Activated CD4-positive, alpha-beta T cell treated with anti-CD3 and anti-CD28 coated beads, Interleukin-10, Interleukin-2, amounts not matched to agents 100 ng/mL and 50 ng/mL, durations not matched to agents 16 hours and 8 hours (primary cell): Measurements from ENCODE around the gene VRK2.
A peak's percentile ranks its signal among the peaks of the same experiment; 100 is the strongest.

Source experiments
- DNase-seq: peaks from one replicate; pipeline ENCODE4 v3.0.0-alpha.2; 2020

The VRK2 gene

DNA sequence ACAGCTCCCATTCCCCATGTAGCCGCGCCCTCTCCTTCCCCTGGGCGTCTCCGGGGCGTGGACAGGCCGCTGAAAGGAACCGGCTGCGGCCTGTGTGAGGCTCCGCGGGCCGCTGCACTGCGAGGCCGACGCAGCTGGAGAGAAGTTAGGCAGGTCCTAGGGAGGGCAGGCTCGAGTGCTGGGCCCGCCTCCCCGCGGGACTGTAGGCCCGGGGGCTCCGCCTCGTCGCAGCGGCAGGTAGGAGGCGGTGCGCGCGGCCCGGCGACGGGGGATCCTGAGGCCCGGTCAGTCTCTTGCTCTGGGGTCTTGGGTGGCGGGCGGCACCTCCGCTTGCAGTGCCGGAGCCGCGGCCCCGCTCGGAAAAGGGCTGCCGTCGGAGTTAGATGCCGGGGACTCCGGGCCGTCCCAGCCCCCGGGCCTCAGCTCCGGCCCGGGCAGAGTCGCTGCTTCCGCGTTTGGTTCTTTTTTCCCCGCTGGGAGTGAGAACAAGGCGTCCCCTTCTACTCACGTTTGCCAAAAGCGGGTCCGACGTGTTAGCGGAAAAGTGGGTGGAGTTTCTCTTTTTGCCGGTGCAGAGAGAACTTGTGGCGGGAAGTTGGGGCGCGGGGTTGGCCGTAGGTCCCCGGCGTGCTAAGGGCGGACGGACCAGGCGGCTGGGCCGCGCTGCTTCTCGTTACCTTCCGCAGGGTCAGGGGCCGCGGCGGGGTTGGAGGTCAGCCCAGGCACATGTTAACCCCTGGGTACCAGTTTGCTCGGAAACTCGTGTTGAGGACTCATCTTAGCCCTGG, at the start of gene VRK2:
TSS of gene VRK2 (plus strand) at position 222 of the 788 bp plus-strand sequence. CDS start 2,026 bp downstream, outside the sequence.
- DNase-seq = peak; percentile 93

DNA sequence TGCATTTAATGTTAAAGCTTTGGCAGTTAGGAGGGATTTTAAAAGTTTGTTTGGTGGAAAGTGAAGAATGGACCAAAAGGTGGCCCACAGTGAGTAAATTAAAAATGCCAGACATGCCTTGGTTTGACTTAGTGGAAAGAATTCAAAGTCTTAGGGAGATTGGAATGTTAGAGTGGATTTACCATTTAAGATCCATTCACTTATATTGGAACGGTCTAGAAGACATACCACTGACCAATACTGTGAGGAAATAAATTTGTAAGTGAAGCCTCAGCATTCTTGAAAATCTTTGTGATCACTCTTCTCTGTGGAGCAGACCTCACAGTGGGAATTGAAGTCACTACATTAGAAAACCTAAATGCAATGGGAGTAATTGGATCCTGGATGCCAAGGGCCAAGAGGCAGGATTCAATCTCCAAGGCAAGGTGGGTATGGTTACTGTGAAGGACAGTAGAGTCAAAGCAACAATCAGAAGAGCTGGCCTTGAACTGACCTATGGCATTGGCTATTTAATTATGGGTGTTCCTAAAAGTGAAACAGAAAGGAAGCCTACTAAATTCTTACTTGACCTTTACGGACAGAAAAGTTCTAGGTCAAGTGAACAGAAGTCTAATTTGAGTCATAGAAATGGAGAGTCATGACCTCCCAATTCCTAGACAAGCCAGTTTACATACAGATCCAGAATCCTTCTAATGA, 40.2 kb upstream of the VRK2 start:
- DNase-seq = no peak

DNA sequence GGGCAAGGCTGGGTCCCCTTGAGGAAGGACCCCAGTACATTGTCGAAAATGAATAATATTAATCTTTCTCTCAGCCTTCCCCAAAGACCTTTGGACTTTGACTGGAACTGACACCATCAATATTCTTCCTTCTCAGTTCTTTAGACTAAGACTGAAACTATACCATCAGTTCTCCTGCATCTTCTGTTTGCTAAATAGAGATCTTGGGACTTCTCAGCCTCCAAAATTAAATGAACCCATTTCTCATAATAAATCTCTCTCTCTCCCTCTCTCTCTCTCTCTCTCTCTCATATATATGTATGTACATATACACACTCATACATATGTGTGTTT, 39.7 kb upstream of the VRK2 start:
- no peak for DNase-seq

DNA sequence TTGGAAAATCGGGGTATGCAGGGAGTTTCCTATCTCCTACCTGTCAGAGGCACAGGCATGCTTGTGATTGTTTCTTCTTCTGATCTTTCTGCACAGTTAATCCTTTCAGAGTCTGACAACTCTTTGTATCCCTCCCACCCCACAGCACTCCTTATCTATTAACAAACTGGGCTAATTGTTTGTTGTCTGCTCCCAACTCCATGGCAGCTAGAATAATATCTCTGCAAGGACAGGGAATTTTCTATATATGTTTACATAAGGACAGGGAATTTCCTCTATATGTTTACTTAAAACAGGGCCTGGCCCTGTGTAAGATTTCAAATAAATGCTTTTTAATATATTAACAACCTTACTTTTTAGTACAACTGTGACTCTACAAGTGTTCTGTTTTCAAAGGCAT, 36.0 kb upstream of the VRK2 start:
- no peak for DNase-seq

DNA sequence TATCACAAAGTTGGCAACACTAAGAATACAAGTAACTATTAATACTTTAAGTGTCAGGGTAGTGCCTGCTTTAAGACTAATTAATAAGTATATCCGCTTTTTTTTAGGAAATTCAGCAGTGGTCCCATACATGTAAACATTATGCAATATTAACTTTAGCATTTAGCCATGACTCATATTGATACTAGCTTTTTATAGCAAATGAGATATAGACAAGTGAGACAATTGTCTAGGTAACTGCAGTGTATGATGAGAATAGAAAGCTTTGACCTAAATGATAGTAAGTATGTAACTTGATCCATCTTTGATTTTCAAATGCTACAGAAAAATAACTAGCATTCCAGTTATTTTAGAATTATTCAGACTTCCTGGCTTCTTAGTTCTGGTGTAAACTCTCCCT, 27.4 kb upstream of the VRK2 start:
- DNase-seq = no peak

DNA sequence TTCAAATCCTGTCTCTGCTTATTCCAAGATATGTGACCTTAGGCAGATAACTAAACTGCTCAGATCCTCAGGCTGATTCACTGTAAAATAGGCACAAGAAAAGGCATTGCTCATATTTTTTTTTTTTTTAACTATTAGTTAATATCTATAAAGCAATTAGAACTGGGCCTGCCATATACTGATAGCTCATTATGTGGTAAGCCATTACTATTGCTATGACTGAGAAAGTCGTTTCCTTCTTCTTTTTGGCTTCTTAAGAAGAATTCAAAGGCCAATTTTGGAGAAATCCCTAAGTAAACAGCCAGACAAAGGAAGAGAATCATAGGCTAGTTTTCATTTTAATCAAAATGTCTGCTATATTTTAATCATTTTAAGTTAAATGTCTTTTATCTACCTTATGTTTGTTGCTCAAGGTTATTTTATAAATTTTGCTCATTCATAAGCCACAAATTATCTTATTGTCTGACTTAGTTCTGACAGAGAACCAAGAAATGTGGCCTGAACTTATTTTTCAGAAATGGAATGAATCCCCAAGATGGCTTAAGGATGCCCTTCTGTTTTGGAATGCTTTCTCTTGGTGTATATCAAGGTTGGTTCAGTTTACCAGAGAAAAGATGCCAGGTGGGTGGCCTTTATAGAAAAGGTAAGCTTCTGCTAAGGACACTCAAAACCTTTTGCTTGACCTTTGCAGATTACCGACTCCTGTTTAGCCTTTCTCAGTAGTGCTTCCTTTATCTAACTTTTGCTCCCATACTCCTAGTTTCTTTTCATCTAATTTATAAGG, 21.3 kb upstream of the VRK2 start:
- no peak for DNase-seq

DNA sequence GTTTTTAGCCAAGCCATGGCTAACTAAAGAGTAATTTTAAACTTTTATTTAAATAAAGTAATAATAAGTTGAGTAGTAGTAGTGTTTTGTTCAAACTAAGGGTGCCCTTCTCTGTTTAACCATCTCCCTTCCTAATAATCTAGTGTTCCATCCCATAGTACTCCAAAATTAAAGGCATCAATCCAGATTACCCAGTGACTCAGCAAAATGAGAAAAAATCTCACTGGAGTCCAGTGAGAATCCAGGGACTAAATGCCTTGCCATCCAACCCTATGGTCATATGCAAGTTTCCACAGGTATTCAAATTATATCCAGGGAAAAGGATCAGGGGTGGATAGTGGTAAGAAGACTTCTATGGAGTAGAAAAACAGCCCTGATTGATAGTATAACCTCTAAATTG, 19.6 kb upstream of the VRK2 start:
- no peak for DNase-seq

DNA sequence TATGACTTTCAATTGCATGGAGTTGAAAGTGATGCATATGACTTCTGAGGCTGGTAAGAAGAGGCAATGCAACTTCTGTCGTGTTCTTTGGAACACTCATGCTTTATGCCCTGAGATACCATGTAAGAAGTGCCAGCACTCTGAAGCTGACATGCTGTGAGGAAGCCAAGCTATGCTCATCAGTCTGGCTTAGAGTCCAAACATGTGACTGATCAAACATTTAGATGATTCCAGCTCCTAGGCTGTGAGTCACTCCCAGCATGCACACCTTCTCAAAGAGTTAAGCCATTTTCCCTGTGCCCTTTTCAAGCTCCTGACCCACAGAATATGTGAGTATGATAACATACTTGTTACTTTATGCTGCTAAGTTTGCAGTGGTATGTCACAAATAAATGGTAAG, 15.8 kb upstream of the VRK2 start:
- no peak for DNase-seq

DNA sequence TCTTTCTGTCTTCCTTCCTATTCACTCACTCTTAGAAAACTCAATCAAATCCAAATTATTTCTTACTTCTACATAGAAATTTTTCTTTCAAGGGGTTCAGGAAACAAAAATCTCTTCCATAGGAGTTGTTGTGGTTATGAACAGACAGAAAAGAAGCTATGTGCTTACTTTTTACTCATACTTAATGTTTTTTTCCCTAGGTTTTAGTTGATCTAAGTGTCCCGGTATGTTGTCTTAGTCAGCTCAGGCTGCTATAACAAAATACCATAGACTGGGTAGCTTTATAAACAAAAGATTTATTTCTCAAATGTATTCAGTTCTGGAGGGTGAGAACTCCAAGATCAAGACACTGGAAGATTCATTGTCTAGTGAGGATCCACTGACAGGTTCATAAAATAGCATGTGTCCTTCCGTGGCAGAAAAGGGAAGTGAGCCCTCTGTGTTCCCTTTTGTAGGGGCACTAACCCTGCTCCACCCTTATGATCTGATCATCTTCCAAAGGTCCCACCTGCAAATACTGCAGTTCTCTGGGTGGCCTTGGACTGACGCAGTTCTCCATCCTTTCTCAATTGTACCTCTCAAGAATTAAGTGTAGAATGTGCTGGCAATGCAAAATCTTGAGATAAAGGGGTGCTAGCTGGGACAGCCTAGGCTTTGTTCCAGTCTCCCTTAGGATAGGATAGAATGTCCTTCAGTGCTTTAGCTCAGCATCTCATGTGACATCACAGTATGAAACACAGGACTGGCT, 14.4 kb upstream of the VRK2 start:
- DNase-seq = no peak

DNA sequence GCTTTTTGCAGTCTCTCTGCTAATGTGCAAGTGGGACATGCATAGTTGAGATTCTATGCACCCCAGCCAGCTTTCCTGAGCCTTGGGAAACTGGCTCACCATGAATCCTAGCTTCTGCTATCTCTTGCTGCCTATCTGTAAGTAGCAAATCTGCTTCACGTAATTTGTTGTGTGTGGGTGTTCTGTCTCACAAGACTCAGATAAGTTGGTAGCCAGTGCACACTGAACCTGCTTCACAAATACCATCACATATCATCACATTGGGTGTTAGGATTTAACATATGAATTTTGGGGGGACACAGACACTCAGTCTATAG, 13.9 kb upstream of the VRK2 start:
- DNase-seq = no peak

DNA sequence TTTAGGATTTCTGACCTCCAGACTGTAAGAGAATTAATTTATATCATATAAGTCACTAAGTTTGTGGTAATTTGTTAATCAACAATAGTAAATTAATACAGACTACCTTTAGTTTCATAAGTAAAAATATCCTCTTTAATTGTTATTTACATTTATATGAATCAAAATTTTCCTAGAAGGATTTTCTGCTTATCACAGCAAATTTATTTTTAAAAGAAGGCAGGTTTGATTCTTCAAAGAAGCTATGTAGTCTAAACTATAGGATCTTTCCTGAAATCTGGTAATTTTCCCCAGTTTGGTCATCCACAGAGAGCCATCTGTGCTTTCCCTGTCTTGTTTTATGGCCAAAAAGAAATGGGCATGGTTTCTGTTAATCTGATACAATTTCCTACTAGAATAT, 13.1 kb upstream of the VRK2 start:
- DNase-seq = no peak

DNA sequence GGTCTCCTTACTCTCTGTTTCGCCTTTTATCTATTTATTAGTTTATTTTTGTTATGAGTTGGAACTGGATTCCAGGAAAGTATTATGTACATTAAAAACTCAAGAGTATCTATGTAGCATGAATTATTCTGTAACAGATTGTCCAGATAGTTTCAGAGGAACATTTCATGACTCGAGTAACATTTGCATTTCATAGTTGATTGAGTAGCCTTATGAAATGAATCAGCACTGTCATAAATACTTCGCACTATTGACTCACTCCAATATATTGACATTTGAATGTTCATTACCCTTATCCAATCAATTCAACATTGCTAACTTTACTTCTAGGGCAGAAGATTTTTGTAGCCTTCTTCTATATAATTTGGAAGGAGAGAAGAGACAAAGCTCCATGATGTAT, 11.3 kb upstream of the VRK2 start:
- peak; percentile 13 for DNase-seq

DNA sequence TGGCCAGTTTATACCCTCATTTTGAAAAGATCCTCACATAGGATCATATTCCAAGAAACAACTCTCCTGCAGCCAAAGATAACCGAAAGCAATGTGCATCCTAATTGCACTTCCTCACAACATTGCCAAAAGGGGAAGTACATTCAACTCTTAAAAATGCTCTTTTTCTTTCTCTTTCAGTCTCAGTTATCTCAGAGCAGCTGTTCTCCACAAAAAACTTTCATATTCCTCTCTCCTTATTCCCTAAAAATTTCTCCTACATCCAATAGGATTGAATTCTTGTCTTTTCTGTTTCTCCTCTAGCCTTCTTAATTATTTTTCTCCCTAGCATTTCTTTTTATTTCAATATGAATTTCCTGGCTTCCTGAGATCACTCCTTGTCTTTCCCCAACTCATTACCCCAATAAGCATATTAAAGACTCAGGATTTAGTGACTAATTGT, 7.4 kb upstream of the VRK2 start:
- no peak for DNase-seq

DNA sequence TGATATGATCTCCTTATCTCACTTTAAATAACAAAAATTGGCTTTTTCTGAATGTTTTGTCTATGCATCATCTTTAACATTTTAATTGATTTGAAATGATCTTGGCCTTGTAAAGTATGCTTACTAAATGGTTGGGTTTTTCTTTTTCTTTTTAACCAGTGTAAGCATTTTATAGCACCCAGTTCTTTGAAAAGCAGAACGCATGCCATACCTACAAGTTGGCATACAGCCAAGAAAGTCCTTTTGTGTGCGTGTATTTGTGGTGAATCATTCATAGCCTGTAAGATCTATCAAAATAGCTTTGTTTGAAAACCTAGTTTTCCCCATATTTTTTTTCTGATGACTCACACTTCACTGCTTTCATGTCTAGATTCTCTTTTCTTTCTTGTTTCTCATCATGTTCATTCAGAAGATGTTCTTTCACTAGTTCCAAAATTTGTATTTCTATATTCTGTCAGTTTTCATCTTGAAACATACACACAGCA, 4.1 kb upstream of the VRK2 start:
- DNase-seq = peak; percentile 62

DNA sequence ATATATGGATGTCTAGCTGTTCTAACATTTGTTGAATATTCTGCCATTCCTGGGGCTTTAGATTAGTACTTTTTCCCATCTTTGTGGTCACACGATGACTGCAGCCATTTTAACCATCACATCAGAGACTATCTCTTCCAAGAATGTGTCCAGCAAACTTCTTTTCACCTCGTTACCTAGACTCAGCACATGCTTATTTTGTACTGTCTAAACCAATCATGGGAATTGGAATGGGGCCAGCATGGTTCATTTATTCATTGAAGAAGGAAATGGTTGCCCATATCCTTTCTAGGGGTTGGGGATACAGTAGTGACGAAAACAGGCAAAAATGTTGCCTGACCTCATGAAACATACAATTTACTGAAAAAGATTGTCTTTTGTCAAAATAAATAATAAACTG, 2.5 kb upstream of the VRK2 start:
- DNase-seq = no peak

DNA sequence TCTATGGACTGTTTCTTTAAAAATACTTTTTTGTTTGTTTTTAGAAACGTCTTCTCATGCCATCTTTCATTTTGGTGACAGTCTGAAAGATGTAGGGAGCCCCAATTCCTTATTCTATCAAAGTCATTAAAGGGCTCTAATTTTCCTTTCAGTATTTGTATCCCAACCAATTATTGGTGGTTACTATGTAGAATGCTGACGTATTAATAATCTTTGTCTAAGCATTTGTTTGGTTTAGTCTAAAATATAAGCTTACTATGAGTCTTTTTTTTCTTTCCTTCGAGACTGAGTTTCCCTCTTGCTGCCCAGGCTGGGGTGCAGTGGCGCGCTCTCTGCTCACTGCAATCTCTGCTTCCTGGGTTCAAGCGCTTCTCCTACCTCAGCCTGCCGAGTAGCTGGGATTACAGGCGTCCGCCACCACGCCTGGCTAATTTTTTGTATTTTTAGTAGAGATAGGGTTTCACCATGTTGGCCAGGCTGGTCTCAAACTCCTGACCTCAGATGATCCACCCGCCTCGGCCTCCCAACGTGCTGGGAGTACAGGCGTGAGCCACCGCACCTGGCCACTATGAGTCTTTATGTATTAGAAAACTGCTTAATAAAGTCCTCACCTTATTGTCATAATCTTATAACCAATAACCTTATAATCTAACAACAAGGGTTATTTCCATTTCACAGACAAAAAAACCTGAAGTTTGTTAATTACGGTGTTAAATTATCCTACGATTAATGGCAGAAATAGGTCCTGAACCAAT, 849 bp upstream of the VRK2 start:
- DNase-seq = no peak

DNA sequence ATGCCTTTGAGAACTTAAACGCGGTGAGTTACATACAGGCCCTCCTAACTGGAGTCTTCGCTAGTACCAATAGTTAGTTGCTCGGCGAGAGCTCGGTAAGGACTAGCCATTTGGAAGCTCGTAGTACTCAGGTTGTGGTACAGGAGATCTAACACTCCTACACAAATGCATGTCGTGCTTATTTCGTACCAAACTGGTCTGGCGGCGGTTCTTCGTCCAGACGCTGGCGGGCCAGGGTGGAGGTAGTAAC, 346 bp upstream of the VRK2 start:
- no peak for DNase-seq

DNA sequence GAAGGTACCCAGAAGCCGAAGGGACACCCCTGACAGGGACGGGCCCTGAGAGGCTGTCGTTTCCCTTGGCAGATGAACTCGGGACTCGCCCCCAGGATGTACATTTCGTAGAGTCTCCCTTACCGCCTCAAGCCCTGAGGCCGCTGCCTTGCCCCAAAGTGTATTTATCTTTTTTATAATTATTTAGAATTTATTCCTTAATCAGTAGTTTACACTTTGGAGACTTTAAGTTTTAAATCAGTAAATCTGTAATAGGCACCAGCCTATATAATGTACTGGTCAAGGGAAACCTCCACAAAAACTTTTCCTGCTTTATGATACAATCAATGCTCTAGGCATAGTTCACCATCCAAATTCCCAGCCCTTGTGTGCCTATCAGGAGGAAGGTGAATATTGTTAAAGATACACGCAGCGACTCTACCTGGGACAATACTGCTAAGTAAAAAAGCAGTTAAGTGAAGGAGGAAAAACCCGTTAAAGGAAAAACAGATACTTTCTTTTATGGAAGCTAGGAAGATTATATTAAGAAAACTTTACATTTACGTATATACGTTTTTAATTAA, 848 bp downstream of the VRK2 start:
- no peak for DNase-seq

DNA sequence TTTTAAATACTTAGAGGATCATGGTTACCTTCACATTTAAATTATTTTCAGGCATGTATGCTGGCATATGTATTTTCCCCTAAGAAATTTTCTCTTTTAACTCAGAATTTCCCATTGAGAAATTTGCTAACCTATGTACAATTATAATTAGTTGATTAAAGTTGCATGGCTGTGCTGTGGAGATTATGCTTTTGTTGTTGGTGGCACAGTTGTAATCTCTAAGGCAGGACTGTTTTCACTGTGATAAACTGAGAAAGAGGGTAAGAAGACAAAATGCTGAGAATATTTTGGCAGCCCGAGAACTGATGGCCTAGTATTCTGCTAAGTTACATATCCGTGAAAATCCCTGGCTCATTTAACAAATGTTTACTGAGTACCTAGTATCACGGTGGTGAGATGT, 1.4 kb downstream of the VRK2 start:
- no peak for DNase-seq

DNA sequence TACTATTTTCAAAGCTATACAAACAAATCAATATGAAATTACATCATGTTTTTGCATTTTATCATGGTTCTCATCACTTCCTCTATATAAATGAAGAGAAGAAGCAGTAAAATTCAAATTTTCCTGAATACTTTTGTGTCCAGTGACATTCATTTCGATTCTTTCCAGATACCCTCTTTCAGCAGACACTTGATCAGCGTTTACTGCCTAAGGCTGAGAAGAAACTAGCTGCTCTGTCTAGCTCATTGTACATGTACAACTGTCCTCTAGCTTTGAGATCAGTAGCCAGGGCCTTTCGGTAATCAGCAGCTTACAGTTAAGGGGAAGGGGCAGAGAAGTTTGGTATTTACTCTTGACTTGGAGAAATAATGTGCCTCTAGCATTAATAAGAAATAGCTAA, 4.8 kb downstream of the VRK2 start:
- DNase-seq = no peak

DNA sequence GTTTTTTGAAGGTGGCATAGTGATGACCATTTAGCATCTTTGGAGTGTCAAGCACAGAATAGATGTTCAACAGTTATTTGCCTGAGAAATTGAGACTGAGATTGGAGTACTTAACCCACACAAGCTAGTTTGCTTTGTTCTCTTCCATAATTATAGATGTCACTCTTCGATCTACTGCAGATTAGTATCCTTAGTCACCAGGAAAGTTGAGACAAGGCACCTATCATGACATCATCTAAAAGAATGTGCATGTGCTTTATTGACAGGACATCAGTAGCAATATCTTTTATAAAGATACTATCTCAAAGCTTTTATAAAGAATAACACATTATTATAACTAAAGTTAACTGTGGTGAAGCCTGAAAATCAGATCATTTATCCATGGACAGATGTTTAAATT, 6.4 kb downstream of the VRK2 start:
- DNase-seq = no peak

DNA sequence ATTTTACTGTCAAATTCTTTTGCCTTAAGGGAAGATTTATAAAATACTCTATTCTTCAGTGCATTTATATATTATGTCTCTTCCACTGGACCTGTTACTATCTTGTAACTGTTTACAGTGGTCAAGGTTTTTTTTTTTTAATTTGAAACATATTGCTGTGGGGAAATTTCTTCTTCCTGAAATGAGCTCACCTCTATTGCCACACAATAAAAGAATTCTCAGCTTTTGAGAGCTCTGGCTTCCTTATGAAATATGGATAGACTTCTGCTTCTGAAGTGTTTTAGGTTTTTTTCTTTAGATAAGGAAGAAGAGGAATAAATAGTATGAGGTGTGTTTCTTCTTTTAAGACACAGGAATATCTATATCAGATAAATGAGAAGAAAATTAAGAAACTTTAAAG, 7.7 kb downstream of the VRK2 start:
- no peak for DNase-seq
